ENCODE measurements around the gene CRYBB1.

Gene CRYBB1

DNA sequence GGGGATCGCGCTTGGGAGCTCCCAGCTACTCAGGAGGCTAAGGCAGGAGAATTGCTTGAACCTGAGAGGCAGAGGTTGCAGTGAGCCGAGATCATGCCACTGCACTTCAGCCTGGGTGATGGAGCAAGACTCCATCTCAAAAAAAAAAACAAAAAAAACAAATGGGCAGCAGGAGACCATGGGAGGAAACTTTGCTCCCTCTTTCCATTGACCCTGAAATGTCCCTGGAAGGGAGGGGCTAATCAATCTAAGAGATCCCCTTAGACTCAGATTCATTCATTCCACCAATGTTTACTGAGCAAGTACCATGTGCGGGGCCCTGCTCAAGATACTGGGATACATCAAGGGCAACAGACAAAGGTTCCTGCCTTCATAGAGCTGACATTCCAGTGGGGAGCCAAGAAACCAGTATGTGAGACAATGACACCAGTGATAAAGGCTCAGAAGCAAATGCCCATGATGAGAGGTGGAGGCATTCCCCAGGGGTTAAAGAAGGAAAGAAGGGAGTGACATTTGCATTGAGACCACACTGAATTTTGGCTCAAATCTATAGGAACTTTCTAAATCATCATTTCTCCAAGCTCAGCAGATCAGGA is 67.8 kb downstream of the CRYBB1 start:
- no peak for DNase-seq
